ELF-1 (cell line): ENCODE results near the gene ZNF391.
"Not testable (repeated sequence)": the region's sequence is repeated elsewhere in the genome, so short reads cannot be mapped to it uniquely, and the experiment has no call there.

Experiments used
- DNase-seq: peaks from one replicate; pipeline ENCODE4 v3.0.0-alpha.2; 2016; ENCODE audit warnings: low read depth, low spot score

ZNF391 gene

DNA sequence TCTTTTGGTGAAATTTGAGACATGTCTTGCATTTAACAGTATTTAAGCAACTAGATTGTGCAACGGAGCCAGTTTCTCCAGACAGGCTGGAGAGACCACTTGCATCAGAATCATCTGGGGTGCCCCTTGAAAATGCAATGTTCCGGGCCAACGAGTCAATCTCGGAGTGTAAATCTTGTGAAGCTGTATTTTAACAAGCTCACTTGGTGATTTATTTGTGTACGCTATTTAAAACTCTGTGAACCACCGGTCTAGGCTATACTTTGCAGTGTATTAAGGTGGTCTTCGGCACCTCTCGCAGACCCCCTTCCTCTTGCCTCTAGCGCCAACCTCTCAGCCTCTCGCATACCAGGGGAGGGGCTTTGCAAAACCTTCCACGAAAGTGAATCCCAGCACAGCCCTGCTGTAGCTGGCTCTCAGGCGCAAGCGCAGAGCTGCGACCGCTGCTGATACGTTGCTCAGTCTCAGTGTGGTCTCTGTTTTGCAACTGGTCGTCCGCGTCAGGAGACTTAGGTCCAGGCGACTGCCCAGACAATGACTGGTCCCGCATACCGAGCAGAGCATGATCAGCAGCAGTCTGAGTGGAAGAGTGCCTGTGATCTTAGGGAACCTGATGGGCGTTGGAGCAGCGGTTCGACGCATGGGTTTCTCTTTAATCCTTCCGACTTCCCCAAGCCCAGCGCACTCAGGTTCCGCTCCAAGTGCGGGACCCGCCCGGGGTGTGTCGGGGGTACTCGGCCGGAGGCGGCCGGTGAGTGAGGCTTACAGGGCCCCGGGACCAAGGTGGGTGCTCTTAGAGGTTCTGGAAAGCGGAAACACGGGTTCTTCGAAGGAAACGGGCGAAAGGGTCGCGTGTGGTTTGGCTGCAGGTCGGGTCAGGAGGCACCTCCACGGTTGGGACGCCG, at the start of gene ZNF391:
Gene ZNF391, plus strand, starts transcription at position 467 of the 905 bp plus-strand sequence. CDS start 11,612 bp downstream, outside the sequence.
- DNase-seq: peak; percentile 93

DNA sequence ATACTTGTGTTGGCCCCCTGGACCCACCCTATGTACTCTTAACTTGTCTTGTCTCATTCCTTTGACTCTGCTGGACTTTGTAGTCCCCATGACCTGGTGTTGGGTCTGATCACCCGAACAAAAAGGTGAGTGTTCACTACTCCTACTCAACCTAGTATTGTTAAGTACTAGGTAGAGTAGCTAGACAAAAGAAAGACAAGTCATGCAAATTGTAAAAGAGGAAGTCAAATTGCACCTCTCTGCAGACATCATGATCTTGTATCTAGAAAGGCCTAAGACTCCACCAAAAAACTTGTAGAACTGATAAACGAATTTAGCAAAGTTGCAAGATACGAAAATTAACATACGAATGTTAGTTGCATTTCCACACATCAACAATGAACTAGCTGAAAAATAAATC, 35.7 kb upstream of the ZNF391 start:
- no peak for DNase-seq

- no peak for DNase-seq
These were observed 29.8 kb upstream of the ZNF391 start for GRCh38 chr6:27358786-27359185.

DNA sequence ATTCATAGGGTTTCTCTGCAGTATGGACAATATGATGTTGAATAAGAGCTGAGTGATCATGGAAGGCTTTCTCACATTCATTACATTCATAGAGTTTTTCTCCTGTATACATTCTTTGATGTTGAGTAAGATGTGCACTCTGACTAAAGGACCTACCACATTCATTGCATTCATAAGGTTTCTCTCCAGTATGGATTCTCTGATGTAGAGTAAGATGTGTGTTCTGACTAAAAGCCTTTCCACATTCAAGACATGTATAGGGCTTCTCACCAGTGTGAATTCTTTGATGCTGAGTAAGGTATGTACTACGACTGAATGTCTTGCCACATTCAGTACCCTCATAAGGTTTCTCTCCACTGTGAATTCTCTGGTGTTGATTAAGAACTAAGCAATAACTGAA, 29.3 kb upstream of the ZNF391 start:
- DNase-seq: no peak

DNA sequence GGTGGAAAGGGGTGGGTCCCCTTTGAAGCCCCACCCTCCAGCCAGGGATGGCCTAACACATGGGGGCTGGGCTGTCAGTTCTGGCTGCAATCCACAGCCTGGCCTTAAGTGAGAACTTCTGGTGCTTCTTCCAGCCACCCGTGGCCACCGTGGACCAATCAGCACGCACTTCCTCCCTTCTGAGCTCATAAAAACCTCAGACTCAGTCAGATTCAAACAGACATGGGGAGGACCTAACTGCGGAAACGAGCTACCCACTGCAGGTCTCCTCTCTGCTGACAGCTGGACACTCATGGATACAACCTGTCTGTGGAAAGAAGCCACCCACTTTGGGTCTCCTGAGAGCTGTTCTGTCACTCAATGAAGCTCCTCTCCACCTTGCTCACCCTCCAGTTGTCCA, 20.4 kb upstream of the ZNF391 start:
- DNase-seq: no peak

DNA sequence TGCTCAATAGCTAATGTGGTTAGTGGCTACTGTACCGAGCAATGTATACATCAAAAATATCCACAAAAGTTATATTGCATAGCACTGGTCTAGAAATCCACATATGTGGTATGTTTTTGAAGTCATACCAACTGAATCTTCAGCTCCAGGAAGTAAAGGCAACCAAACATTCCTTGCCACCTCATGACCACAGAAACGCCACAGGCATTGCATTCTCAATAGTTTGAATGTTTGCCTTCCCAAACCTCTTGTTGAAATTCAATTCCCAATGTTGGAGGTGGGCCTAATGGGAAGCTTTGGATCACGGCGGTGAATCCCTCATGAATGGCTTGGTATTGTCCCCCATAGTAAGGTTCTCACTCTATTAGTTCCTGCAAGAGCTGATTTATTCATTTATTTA, 18.2 kb upstream of the ZNF391 start:
- no peak for DNase-seq

DNA sequence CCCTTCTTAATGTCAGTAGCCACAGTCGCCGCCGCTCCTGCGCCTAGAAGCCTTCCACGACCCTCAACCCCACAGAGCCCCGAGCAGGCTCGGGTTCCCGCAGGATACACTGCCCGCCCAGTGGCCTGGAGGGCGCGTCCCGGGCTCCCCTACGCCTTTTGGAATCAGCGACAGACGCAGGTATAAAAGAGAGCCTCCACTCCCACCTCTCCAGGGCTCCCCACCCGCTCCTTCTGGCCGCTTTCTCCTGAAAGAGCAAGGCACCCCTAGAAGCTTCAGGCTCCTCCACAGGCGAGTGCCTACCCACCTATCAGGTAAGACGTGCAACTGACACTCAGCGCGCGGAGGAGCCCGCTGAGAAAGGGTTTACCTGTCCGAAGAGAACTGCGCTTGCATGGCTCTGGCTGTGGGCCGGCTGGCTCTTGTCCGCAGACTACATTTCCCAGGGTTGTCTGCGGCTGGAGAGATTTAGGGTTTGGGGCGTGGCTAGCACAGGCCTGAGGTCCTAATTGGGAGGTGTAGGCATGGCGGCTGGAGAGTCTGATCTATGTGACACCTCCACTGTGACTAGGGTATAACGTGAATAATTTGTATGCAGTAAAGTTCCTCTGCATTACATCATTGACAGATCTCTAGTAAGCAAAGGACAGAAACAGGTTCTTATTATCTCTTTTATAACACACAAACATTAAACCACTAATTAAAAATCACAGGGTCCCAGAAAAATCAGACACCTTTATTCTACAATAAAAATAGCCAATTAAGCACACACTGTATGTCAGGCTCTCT, 13.5 kb upstream of the ZNF391 start:
- DNase-seq: peak; percentile 87

GRCh38 chr6:27375613-27376079, 12.9 kb upstream of the ZNF391 start:
- DNase-seq: no peak

- peak; percentile 32 for DNase-seq
These were observed 10.2 kb upstream of the ZNF391 start for GRCh38 chr6:27378406-27378805.

DNA sequence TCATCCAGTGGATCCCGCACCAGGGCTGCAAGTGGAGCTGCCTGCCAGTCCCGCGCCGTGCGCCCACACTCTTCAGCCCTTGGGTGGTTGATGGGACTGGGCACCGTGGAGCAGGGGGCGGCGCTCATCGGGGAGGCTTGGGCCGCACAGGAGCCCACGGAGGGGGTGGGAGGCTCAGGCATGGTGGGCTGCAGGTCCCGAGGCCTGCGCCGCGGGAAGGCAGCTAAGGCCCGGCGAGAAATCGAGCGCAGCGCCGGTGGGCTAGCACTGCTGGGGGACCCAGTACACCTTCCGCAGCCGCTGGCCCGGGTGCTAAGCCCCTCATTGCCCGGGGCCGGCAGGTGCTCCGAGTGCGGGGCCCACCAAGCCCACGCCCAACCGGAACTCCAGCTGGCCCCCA, 7.6 kb upstream of the ZNF391 start:
- not testable (repeated sequence) for DNase-seq

DNA sequence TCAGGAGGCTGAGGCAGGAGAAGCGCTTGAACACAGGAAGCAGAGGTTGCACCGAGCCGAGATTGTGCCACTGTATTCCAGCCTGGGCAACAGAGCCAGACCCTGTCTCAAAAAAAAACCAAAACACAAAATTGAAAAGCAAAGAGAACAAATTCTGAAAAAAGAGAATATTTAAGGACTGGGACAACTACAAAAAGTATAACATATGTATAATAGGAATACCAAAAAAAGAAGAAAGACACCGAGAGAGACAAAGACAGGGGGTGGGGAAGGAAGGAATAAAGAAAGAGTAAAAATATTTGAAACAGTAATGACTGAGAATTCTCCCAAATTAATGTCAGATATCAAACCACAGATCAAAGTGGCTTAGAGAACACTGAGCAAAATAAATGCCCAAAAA, 5.5 kb upstream of the ZNF391 start:
- DNase-seq: no peak

GRCh38 chr6:27383481-27383880, 5.1 kb upstream of the ZNF391 start:
- no peak for DNase-seq

DNA sequence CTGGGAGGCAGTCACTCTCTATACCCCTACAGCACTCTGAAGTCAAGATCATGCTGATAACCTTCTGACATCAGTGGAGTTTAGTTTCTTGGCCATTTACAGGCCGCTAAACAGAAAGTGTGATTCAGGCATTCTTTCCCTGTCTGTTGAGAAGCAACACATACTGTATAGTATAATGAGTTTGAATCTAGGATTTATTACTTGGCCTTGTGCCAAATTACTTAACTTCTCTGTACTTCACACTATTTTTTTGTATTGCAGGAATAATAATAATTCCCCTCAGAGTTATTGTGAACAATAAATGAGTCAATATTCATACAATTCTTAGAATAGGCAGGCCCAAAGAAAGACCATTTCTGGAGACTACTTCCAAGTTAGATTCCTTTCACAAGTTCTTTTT, 4.1 kb downstream of the ZNF391 start:
- DNase-seq: peak; percentile 10

DNA sequence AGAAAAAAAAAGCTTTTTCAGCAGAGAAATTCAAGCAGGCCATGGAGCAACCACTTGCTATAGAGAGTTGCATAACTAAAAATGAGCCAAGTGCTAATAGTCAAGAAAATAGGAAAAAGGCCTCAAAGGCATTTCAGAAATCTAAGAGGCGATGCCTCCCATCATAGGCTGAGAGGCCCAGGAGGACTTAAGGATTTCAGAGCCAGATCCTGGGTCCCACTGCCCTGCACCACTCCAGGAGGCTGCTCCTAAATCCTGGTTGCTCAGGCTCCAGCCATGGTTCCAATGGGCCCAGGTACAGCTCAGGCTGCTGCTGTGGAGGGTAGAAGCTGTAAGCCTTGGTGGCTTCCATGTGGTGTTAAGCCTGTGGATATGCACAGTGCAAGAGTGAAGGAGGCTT, 5.5 kb downstream of the ZNF391 start:
- DNase-seq: no peak

DNA sequence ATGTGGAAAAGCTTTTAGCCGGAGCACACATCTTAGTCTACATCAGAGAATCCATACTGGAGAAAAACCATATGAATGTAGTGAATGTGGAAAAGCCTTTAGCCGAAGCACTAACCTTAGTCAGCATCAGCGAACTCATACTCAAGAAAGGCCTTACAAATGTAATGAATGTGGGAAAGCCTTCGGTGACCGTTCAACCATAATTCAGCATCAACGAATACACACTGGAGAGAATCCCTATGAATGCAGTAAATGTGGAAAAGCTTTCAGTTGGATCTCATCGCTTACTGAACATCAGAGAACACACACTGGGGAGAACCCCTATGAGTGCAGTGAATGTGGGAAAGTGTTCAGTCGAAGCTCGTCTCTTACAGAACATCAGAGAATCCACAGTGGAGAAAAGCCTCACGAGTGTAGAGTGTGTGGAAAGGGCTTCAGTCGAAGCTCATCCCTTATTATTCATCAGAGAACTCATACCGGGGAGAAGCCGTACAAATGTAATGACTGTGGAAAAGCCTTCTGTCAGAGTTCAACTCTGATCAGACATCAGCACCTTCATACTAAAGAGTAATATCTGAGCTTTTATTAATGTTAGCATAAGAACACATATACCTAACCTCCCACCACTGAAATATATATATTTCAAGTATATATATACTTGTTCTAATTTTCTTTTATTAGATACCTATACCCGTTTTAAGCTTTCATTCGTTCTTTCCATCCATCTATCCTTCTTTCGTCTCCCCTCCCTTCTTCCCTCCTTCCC, 12.5 kb downstream of the ZNF391 start:
- no peak for DNase-seq

DNA sequence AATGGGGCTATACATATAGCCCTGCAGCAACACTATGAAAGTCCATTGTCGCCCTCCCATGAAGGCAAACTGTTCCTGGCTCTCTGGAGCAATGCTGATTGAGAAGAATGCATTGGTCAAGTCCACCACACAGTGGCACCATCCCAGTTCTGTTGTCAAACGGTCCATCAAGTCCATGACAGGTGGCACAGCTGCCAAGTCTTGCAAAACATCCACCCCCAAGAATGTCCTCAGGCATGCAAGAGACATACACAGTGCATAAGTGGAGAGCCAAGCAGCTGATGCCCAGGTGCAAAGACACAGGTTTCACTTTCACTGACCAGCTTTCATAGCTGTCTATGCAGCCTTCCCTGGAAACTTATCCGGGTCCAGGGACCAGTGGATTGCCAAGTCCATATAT, 17.5 kb downstream of the ZNF391 start:
- DNase-seq: no peak

- DNase-seq: no peak
These were observed 18.7 kb downstream of the ZNF391 start for GRCh38 chr6:27407153-27407814.

DNA sequence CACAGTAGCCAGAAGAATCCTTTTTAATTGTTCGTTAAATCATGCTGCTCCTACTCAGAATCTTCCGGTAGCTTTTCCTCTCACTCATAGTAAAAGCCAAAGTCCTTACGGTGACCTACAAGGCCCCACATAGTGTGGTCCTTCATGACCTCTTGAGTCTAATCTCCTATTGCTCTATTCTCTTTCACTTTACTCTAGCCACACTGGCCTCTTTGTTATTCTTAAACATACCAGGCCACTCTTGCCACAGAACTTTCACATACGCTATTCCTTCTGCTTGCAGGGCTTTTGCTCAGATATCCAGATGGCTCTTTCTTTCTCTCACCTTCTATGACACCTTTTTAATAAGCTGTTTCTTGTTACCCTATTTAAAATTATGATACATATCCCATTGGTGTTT, 25.7 kb downstream of the ZNF391 start:
- no peak for DNase-seq

GRCh38 chr6:27414996-27415395, 26.4 kb downstream of the ZNF391 start:
- no peak for DNase-seq

GRCh38 chr6:27415898-27416297, 27.3 kb downstream of the ZNF391 start:
- DNase-seq: no peak

DNA sequence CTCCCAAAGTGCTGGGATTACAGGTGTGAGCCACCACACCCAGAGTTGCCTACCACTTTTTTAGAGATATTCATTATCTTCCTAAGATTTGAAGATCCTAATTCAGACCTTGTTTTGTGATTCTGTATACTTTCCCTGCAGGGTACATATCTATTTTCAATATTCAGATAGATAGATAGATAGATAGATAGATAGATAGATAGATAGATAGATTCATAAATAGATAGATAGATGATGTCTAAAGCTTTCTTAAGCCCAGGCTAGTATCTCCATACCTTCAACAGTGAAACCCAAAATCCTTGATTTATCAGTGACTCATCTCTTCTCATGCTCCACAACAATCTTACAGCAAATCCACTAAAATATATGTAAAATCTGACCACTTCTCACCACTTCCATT, 30.8 kb downstream of the ZNF391 start:
- no peak for DNase-seq
